ENCODE results near the gene RGS7. TPM values are rescaled to one million over a fixed set of nuclear protein-coding genes. Genes with fewer than 3 reads are reported as not detected.

The RGS7 gene
- total RNA-seq, 4 donors from 2014 or later, result 0.27 TPM; not detected in 3

DNA sequence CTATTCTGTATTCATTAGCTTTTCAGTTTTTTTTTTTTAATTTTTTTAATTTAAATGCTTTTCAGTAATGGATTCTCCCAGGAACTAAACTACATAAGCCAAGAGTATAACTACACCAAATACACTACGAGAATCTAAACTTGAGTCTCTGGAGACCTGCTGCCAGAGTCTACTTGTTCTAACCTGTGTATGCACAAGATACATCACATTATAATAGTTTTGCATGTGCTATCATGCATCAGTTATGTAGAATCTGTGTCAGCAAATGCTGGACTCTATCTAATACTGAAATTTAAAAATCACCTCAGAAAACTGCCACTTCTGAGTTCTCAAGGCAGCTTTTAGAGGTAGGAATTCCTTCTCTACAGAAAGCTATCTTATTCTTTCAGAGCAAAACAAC lies 598.7 kb downstream of the RGS7 start:
- Histone ChIP-seq H3K27me3 (no peaks in the 10 kb centered on the region), H3K27ac (no peak overlapping the region), H3K4me1 (no peaks in the 10 kb centered on the region), H3K36me3 (no peaks in the 10 kb centered on the region), H3K9me3 (no peaks in the 10 kb centered on the region), H3K4me3 (no peak overlapping the region)
- WGBS, 2 donors (ENCODE audit: low coverage in 1 of 2), result 67 to 85% methylated on average over 1 of the region's 1 CpG
- no peak for TF ChIP-seq POLR2AphosphoS5 (IDR thresholded peaks at IDR 0.05)
- TF ChIP-seq, protein P1, sequence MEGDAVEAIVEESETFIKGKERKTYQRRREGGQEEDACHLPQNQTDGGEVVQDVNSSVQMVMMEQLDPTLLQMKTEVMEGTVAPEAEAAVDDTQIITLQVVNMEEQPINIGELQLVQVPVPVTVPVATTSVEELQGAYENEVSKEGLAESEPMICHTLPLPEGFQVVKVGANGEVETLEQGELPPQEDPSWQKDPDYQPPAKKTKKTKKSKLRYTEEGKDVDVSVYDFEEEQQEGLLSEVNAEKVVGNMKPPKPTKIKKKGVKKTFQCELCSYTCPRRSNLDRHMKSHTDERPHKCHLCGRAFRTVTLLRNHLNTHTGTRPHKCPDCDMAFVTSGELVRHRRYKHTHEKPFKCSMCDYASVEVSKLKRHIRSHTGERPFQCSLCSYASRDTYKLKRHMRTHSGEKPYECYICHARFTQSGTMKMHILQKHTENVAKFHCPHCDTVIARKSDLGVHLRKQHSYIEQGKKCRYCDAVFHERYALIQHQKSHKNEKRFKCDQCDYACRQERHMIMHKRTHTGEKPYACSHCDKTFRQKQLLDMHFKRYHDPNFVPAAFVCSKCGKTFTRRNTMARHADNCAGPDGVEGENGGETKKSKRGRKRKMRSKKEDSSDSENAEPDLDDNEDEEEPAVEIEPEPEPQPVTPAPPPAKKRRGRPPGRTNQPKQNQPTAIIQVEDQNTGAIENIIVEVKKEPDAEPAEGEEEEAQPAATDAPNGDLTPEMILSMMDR (IDR thresholded peaks at IDR 0.05), result no peak
- no peak for TF ChIP-seq POLR2A (IDR thresholded peaks at IDR 0.05)
- no peak for TF ChIP-seq EP300 (IDR thresholded peaks at IDR 0.05)
- ATAC-seq, result no peak

- no peaks in the 10 kb centered on the region for H3K9me3 ChIP-seq
- H3K36me3 ChIP-seq, result no peaks in the 10 kb centered on the region
- H3K4me1 ChIP-seq, result no peaks in the 10 kb centered on the region
- H3K27ac ChIP-seq, result no peak overlapping the region
- no peak for ATAC-seq
- no peak overlapping the region for H3K4me3 ChIP-seq
- TF ChIP-seq, protein P1 (IDR thresholded peaks at IDR 0.05), result no peak
- no peak for TF ChIP-seq POLR2AphosphoS5 (IDR thresholded peaks at IDR 0.05)
- TF ChIP-seq POLR2A (IDR thresholded peaks at IDR 0.05), result no peak
- no peak for TF ChIP-seq EP300 (IDR thresholded peaks at IDR 0.05)
- H3K27me3 ChIP-seq, result no peaks in the 10 kb centered on the region
Observed at GRCh38 chr1:240747907-240748306, 609.1 kb downstream of the RGS7 start.

- TF ChIP-seq POLR2AphosphoS5 (IDR thresholded peaks at IDR 0.05) (no peak), EP300 (IDR thresholded peaks at IDR 0.05) (no peak), POLR2A (IDR thresholded peaks at IDR 0.05) (no peak)
- TF ChIP-seq, protein P1 (IDR thresholded peaks at IDR 0.05), result no peak
- Histone ChIP-seq H3K4me1 (no peaks in the 10 kb centered on the region), H3K27ac (no peak overlapping the region), H3K36me3 (no peaks in the 10 kb centered on the region), H3K9me3 (no peaks in the 10 kb centered on the region), H3K27me3 (no peaks in the 10 kb centered on the region), H3K4me3 (no peak overlapping the region)
- 65 to 83% methylated on average over 2 of the region's 2 CpGs for WGBS, 2 donors (ENCODE audit: low coverage in 1 of 2)
- no peak for ATAC-seq
Observed at GRCh38 chr1:240743705-240744104, 613.3 kb downstream of the RGS7 start.

DNA sequence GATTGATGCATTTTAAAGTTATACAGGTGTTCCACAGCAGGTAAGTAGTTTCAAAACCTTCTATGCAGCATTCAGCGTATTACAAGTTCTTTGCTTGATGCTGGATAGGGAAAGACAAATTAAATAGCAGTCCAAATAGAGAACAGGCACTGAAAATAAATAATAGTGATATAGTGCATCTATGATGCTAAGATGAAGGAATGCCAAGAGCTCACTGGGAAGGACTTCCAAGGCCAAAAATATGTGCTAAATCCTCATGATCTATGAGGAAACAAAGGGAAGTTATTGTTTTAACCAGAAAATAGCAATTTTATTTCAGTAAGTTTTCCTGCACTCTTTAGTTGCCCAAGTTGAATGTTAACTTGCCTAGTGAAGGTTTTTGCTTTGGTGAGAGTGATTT lies 617.3 kb downstream of the RGS7 start:
- H3K4me1 ChIP-seq, result no peaks in the 10 kb centered on the region
- H3K9me3 ChIP-seq, result no peaks in the 10 kb centered on the region
- ATAC-seq, result no peak
- no peaks in the 10 kb centered on the region for H3K36me3 ChIP-seq
- no peak overlapping the region for H3K27ac ChIP-seq
- no peak overlapping the region for H3K4me3 ChIP-seq
- no peaks in the 10 kb centered on the region for H3K27me3 ChIP-seq
- TF ChIP-seq EP300 (IDR thresholded peaks at IDR 0.05) (no peak), POLR2AphosphoS5 (IDR thresholded peaks at IDR 0.05) (no peak)
- TF ChIP-seq, protein P1 (IDR thresholded peaks at IDR 0.05), result no peak
- WGBS, 2 donors (ENCODE audit: low coverage in 1 of 2), result 71 to 89% methylated on average over 1 of the region's 1 CpG

- no peak for ATAC-seq
- no peak overlapping the region for H3K4me3 ChIP-seq
- no peak overlapping the region for H3K27ac ChIP-seq
- no peaks in the 10 kb centered on the region for H3K36me3 ChIP-seq
- no peaks in the 10 kb centered on the region for H3K27me3 ChIP-seq
- no peak for TF ChIP-seq POLR2AphosphoS5 (IDR thresholded peaks at IDR 0.05)
- TF ChIP-seq POLR2A (IDR thresholded peaks at IDR 0.05), result no peak
- TF ChIP-seq, protein P1 (IDR thresholded peaks at IDR 0.05), result no peak
- TF ChIP-seq EP300 (IDR thresholded peaks at IDR 0.05), result no peak
- no peaks in the 10 kb centered on the region for H3K9me3 ChIP-seq
- no peaks in the 10 kb centered on the region for H3K4me1 ChIP-seq
Observed at GRCh38 chr1:240739139-240739538, 617.9 kb downstream of the RGS7 start.

All from gastroesophageal sphincter (tissue), 4 donors.